Hematopoietic multipotent progenitor cell treated with erythropoietin and hydrocortisone succinate and interleukin-3 and kit ligand, for 15 days (in vitro differentiated cells): ENCODE data around the gene HCRTR2.

Experiments used
- DNase-seq: peaks from one replicate; pipeline ENCODE4 v3.0.0-alpha.2; 2015; ENCODE audit warnings: low spot score

HCRTR2 gene

GRCh38 chr6:55327169-55327568 is 152.9 kb downstream of the HCRTR2 start, which contains the start of gene GFRAL:
TSS of gene GFRAL (plus strand) at chr6:55327469. CDS start at chr6:55327555, 86 bp downstream.
- no peak for DNase-seq
